HG03066 (cell line): ENCODE measurements around the gene TMEM101.
"Not testable (repeated sequence)": the region's sequence is repeated elsewhere in the genome, so short reads cannot be mapped to it uniquely, and the experiment has no call there.

ENCODE experiments used
- ATAC-seq: cut with Tn5 transposase; IDR thresholded peaks from one replicate; pipeline ENCODE4 v1.9.1; 2021; ENCODE audit warnings: low read depth; ENCODE audit not compliant: unreplicated experiment

Gene TMEM101

DNA sequence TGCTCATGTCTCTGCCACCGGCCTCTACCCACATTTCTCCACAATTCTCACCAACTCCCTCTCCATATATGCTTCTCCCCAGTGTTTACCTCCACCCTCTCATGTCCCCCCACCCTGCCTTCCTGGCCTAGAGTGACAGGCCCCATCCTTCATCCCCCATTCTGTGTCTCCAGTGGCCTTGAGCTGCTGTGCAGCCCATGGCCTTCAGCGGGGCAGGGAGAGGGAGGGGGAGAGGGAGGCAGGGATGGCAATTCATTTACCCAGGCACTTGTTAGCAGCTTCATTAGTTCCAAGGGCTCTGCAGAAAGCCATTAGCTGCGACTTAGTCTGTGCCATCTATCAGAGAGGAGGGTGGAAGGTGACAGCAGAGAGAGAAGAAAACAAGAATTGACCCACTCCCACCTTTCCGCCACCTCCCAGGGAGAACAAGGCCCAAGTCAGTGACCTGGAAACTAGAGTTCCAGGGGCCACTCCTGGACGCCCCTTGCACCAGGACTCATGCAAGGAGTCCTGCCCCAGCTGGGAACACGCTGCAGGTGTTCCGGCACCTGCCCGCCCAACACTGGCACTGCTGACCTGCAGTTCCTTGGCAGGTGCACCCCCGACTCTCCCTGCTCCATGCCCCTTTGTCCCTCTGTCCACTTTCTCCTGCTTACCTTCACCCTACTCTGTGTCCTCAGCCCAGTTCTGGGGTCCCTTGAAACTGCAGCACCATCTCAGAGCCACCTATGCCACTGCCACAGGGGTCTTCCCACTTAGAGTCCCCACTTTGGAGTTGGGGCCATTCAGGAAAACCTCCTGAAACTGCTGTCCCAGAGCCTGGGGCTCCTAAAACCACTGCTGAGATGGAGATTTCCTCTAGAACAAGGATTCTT is 37.6 kb downstream of the TMEM101 start:
- ATAC-seq = no peak

DNA sequence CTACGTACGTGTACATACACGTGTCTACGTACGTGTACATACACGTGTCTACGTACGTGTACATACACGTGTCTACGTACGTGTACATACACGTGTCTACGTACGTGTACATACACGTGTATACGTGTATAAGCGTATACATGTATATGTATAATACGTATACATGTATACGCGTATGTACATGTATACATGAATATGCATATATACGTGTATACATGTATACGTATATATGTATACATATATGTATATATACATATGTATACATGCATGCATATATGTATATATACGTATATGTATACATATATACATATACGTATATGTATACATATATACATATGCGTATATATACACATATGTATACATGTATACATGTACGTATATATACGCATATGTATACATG is 38.9 kb downstream of the TMEM101 start:
- no peak for ATAC-seq

DNA sequence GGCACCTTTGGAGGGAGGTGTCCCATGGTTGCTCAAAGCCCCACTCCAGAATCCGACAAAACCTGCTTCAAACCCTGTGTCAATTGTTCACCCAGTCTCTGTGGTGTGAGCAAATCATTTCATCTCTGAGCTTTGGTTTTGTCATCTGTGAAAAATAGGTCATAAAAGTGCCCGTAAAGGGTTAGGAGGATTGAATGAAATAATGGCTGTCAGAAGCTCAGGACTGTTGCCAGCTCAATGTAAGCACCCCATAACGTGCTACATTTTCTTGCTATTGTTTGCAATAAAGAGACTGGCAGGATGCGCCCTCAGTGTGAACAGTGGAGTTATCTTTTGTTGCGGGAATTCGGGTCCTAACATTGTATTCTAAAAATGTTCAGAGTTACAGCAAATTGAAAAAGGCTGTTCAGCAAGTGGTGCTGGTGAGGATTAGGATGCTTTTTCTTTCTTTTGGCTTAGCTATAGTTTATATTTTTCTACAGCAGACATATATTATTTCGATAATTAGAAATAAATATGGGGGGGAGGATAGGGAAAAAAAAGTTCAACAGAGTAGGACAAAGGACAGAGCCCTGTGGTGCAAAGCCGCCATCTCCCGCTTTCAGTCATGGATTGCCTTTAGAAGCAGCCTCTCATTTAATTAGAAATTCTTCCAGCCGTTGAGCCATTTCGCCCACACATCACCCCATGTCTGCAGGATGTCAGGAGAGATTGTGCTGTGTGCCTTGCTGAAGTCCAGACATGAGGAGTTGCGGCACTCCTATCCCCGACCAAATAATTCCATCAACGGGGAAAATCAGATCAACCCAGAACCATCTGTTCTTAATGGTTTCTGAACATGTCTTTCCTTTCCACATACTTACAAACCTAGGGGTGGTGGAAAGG is 40.1 kb downstream of the TMEM101 start:
- no peak for ATAC-seq

DNA sequence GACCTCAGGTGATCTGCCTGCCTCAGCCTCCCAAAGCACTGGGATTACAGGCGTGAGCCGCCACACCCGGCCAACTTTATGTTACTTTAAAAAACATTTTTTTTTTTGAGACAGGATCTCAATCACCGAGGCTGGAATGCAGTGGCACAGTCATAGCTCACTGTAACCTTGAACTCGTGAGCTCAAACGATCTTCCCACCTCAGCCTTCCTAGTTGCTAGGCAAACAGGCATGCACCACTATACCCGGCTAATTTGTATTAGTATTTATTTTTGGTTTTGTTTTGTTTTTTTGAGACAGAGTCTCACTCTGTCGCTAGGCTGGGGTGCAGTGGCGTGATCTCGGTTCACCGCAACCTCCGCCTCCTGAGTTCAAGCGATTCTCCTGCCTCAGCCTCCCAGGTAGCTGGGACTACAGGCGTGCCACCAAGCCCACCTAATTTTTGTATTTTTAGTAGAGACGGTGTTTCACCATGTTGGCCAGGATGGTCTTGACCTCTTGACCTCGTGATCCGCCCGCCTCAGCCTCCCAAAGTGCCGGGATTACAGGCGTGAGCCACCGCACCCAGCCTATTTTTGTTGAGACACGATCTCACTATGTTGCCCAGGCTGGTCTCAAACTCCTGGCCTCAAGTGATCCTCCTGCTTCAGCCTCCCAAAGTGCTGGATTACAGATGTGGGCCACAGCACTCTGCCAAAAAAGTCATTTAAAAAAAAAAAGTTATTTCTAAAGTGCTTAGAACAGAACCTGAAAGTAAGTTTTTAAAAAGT is 42.1 kb downstream of the TMEM101 start:
- not testable (repeated sequence) for ATAC-seq

DNA sequence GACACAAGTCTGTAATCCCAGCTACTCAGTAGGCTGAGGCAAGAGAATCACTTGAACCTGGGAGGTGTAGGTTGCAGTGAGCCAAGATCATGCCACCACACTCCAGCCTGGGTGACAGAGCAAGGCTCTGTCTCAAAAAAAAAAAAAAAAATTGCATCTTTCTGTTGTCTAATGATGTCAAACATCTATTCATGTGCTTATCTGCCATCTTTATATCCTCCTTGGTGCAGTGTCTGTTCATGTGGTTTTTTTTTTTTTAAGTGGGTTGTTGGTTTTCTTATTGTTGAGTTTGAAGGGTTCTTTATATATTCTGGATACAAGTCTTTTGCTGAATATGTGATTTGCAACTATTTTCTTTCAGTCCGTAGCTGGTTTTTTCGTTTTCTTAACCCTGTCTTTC is 43.3 kb downstream of the TMEM101 start:
- ATAC-seq = not testable (repeated sequence)

DNA sequence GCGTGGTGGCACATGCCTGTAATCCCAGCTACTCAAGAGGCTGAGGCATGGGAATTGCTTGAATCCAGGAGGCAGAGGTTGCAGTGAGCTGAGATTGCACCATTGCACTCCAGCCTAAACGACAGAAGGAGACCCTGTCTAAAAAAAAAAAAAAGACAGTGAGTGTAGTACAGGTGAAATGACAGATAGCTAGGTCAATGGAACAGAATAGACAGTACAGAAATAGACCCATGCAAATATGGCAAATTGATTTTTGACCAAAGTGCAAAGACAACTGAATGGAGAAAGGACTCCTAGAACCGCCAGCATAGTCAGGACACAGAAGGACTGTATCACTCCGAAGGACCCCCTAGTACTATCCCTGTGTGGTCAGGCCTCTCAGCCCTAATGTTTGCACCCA is 44.4 kb downstream of the TMEM101 start:
- ATAC-seq = no peak

DNA sequence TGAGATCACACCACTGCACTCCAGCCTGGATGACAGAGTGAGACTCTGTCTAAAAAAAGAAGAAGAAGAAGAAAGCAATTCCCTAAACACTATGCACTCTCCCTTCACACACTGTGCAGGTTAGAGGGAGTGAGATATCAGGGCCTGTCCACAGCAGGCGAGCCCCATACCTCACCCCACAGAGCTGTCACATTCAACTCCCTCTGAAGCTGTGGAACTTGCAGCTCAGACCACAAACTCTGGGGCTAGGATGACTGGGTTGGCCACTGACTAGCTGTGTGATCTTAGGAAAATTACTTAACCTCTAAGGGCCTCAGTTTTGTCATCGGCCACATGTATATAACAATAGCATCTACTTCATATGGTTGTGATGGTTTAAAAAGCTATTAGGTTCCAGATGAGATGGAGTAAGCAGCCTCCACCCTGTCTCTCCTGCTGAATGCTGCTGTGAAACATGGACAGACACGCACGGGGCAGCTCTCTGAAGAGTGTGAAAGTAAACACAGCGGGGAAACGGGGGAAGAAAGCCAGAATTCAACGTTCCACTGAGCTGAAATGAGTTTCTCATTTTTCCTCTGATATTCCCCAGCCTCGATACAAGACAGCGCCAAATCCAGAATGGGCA is 47.4 kb downstream of the TMEM101 start:
- ATAC-seq = no peak

DNA sequence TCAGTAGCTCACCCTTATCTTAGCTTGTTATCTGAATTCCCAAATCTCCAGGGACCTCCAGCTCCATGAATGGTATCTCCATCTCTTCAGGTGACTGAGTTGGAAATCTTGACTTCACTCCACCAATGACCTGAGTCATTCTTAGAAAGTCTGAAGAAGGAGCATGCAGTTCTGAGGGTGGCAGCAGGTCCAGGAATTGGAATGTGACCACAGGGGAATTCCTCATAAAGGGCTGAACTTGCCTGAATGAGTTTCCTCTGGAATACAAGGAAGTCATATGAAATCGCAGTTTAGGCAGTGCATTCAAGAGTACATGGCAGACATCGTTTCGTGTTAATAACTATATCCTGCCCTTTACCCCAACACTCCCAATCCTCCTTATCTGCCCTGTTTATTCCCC is 48.5 kb downstream of the TMEM101 start:
- no peak for ATAC-seq

DNA sequence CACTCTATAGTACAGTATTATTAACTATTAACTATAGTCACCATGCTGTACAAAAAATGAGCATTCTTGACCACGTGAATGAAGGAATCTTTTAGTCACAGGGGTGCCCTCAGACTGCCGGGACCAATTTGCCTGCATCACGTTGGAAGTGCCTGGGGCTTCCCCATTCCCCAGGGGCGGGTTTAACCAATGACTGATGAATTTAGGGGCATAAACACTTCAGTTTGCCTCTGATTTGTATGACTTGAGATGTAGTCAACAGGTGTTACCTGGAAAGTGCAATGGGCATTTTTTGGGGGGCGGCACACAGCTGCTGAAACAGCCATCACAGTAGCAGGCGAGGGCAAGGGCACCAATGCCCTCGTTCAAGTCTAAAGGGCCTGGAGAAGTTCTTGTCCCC is 52.3 kb downstream of the TMEM101 start:
- ATAC-seq = no peak

DNA sequence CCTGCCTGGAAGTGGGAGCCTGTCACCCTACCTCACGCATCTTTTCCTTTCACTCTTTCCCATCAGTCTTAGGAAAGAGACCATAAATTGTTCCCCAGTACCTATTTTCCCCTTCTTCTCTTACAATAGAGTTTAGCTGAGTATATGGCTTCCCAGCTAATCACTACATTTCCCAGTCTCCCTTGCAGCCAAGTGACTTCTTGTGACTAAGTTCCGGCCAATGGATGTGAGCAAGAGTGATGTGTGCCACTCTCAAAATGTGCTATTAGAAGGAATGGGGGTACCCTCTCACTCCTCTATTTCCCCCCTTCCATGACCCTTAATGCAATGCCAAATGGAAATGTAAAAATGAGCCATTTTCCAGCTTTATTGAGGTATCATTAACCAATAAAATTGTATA is 52.8 kb downstream of the TMEM101 start:
- ATAC-seq = no peak

DNA sequence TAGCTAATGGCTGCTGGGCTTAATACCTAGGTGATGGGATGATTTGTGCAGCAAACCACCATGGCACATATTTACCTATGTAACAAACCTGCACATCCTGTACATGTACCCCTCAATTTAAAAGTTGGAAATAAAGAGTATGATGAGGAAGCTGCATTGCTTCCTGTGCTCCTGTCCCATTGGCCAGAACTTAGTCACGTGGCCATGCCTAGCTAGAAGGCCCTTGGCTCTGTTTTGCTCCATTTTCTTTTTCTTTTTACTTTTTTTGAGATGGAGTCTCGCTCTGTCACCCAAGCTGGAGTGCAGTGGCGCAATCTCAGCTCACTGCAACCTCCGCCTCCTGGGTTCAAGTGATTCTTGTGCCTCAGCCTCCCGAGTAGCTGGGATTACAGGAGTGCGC is 53.5 kb downstream of the TMEM101 start:
- ATAC-seq = not testable (repeated sequence)
